RPMI7951 (cell line): ENCODE results near the gene INTS11. TPM values are rescaled to one million over a fixed set of nuclear protein-coding genes. Genes with fewer than 3 reads are reported as not detected.

Experiments
- DNase-seq: peaks from one replicate; pipeline ENCODE4 v3.0.0-alpha.2; 2012; ENCODE audit warnings: low read depth
- total RNA-seq: library from RNA; depleted of rRNA; stranded (reverse); fragments of >200 nt; shearing (Covaris generic); gene quantifications from 2 replicates; pipeline ENCODE4 v1.2.3, GENCODE V29; 2014

INTS11 gene
- total RNA-seq, 1 experiment from 2014 or later: 62.6 TPM

GRCh38 chr1:1343811-1344421 is 19.5 kb upstream of the INTS11 start:
- DNase-seq: no peak

DNA sequence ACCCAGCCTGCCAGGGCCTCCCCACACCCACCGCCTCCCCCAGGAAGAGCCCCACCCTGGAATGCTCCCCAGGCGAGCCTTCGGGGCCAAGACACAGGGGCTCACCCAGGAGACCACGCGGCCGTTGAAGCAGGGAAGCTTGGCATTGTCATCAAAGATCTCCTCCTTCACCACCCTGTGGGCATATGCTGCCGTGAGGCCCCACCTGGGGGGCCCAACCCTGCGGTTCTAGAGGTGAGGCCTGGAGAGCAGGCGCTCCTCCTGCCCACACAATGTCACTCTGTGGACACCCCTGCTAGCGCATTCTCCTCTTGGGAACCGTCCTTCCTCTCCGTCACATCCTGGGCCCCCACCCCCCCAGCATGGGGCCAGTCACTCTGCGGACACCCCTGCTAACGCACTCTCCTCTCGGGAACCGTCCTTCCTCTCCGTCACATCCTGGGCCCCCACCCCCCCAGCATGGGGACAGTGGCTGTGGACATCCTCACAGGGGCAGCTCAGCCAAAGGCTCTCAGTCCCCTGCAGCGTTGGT is 18.2 kb upstream of the INTS11 start:
- DNase-seq: no peak

GRCh38 chr1:1342061-1342562 is 17.7 kb upstream of the INTS11 start:
- DNase-seq: no peak

DNA sequence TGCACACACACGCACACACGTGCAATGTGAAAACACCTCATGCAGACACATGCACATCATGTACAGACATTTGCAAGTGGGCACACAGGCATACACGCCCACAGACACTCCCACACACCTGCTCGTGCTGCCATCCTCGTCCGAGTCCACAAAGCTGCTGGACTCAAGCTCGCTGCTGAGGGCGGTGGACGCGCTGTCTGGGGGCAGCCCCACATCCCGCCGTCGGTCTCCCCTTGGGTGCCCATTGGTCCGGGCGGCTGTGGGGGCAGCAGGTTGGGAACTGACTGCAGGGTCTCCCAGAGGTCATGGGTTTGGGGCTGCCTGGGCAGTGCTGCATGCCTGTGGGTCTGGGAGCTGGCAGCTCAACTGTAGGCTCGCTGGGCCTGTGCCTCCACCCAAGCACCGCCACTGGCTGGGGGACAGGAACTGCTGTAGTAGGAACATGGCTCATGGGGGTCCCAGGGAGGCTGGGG is 17.1 kb upstream of the INTS11 start:
- no peak for DNase-seq

GRCh38 chr1:1340791-1341548 is 16.5 kb upstream of the INTS11 start:
- no peak for DNase-seq

GRCh38 chr1:1340185-1340584 is 15.7 kb upstream of the INTS11 start:
- no peak for DNase-seq

GRCh38 chr1:1338278-1338677 is 13.8 kb upstream of the INTS11 start:
- DNase-seq: no peak

DNA sequence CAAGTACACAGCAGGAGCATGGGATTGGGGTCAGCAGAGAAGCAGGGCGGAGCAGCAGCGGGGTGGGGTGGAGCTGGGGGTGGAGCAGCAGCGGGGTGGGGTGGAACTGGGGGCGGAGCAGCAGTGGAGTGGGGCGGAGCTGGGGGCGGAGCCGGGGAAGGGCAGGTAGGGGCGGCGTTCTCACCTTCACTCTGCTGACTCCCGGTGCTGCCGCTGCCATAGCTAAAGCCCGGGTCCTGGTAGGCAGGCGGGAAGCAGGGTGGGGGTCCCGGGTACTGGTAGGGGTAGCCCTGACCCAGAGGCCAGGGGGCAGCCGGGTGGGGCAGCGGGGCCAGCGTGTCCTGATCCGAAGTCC is 13.3 kb upstream of the INTS11 start:
- no peak for DNase-seq

- DNase-seq: no peak
Observed at GRCh38 chr1:1336931-1337792, 12.7 kb upstream of the INTS11 start.

DNA sequence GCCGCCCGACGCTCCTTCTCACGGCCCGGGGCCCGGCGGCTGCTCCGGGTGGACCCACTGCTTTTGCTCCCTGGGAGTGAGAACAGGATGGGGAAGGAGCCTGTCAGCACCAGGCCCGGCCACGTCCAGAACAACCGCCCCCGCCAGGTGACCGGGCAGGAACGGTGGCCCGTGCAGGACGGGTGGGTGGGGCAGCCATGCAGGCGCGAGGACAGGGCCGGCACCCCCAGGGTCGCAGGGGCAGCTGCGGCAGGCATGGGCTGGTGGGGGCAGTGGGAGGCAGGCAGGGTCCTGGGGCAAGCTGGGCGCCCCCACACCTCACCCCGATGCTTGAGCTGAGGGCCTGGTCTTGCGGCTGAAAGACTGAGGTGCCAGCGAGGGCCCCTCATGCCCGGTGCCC is 12.0 kb upstream of the INTS11 start:
- DNase-seq: no peak

- no peak for DNase-seq
Observed at GRCh38 chr1:1335792-1336248, 11.4 kb upstream of the INTS11 start.

DNA sequence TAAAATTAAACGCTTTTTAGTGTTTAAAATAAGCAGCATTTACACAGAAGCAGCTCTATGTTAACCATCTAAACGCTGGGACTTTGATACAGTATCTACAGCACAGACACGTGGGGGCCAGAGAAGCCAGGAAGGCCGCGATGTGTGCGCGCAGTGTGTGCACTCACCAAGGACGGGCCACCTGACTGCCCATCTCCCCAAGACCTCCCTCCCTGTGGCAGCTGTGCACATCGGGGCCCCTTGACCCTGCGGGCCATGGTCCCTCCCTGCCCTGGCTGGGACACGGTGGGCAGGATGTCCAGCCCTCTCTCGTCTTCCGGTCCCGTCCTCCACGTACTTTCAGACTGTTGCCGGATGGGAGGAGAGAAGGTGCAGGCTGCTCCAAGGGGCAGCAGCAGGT is 10.8 kb upstream of the INTS11 start:
- DNase-seq: no peak

DNA sequence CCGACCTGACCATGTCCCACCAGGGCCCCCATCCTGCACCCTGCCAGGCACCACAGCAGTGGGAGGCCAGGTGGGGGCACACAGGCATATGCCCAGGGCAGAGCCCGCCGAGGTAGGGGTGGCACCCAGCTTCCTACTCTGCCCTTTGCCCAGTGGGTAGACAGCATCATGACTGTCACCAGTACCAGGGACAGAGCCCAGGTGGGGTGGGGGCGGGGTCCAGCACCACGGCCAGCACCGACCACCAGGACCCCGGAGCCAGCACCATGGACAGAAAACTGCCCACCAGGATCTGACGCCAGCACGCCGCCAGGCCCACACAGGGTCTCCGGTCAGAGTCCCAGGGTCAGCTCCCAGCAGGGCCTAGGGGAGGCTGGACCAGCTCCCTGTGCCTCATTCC is 10.4 kb upstream of the INTS11 start:
- DNase-seq: no peak

- DNase-seq: no peak
Observed at GRCh38 chr1:1333551-1334241, 9.2 kb upstream of the INTS11 start.

DNA sequence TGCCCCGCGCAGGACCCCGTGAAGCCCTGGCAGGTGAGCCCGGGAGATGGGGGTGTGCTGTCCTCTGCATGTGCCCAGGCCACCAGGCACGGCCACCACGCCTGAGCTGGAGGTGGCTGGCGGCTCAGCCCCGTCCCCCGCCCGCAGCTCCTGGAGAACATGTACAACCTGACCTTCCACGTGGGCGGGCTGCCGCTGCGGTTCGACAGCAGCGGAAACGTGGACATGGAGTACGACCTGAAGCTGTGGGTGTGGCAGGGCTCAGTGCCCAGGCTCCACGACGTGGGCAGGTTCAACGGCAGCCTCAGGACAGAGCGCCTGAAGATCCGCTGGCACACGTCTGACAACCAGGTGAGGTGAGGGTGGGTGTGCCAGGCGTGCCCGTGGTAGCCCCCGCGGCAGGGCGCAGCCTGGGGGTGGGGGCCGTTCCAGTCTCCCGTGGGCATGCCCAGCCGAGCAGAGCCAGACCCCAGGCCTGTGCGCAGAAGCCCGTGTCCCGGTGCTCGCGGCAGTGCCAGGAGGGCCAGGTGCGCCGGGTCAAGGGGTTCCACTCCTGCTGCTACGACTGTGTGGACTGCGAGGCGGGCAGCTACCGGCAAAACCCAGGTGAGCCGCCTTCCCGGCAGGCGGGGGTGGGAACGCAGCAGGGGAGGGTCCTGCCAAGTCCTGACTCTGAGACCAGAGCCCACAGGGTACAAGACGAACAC is 8.5 kb upstream of the INTS11 start:
- DNase-seq: no peak

DNA sequence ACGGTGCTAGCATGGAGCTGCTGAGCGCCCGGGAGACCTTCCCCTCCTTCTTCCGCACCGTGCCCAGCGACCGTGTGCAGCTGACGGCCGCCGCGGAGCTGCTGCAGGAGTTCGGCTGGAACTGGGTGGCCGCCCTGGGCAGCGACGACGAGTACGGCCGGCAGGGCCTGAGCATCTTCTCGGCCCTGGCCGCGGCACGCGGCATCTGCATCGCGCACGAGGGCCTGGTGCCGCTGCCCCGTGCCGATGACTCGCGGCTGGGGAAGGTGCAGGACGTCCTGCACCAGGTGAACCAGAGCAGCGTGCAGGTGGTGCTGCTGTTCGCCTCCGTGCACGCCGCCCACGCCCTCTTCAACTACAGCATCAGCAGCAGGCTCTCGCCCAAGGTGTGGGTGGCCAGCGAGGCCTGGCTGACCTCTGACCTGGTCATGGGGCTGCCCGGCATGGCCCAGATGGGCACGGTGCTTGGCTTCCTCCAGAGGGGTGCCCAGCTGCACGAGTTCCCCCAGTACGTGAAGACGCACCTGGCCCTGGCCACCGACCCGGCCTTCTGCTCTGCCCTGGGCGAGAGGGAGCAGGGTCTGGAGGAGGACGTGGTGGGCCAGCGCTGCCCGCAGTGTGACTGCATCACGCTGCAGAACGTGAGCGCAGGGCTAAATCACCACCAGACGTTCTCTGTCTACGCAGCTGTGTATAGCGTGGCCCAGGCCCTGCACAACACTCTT is 7.7 kb upstream of the INTS11 start:
- no peak for DNase-seq

DNA sequence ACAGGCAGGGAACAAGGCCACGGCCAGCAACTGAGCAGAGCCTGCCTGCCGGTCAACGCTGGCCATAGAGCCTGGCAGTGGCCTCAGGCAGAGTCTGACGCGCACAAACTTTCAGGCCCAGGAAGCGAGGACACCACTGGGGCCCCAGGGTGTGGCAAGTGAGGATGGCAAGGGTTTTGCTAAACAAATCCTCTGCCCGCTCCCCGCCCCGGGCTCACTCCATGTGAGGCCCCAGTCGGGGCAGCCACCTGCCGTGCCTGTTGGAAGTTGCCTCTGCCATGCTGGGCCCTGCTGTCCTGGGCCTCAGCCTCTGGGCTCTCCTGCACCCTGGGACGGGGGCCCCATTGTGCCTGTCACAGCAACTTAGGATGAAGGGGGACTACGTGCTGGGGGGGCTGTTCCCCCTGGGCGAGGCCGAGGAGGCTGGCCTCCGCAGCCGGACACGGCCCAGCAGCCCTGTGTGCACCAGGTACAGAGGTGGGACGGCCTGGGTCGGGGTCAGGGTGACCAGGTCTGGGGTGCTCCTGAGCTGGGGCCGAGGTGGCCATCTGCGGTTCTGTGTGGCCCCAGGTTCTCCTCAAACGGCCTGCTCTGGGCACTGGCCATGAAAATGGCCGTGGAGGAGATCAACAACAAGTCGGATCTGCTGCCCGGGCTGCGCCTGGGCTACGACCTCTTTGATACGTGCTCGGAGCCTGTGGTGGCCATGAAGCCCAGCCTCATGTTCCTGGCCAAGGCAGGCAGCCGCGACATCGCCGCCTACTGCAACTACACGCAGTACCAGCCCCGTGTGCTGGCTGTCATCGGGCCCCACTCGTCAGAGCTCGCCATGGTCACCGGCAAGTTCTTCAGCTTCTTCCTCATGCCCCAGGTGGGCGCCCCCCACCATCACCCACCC is 6.9 kb upstream of the INTS11 start, which contains the start of gene TAS1R3:
TAS1R3 (plus strand) TSS at position 213 of the 898 bp plus-strand sequence; CDS start at position 279, 66 bp downstream.
- DNase-seq: peak; percentile 82

- no peak for DNase-seq
Observed at GRCh38 chr1:1330366-1331067, 6.1 kb upstream of the INTS11 start.
